HFFc6 (cell line): Measurements from ENCODE around the gene XPO4. TPM values are rescaled to one million over a fixed set of nuclear protein-coding genes. Genes with fewer than 3 reads are reported as not detected.

Source experiments
- DNase-seq: peaks from one replicate; pipeline ENCODE4 v3.0.0-alpha.2; 2018
- H3K27ac Mint-ChIP-seq: 2 replicates; pipeline ENCODE4 v1.8.0; 2020; ENCODE audit warnings: mild to moderate bottlenecking, mixed read lengths
- H3K27me3 Mint-ChIP-seq: 2 replicates; pipeline ENCODE4 v1.8.0; 2021; ENCODE audit warnings: mild to moderate bottlenecking, moderate library complexity, mixed read lengths; ENCODE audit not compliant: insufficient read depth
- H3K36me3 Mint-ChIP-seq: 2 replicates; pipeline ENCODE4 v1.8.0; 2021; ENCODE audit warnings: low read depth, mixed read lengths
- H3K4me1 Mint-ChIP-seq: 2 replicates; pipeline ENCODE4 v1.8.0; 2020; ENCODE audit warnings: low read depth, mixed read lengths
- H3K4me3 Mint-ChIP-seq: 2 replicates; pipeline ENCODE4 v1.8.0; 2020; ENCODE audit warnings: mild to moderate bottlenecking, moderate library complexity, mixed read lengths
- H3K9me3 Mint-ChIP-seq: 2 replicates; pipeline ENCODE4 v1.8.0; 2020; ENCODE audit warnings: mild to moderate bottlenecking, mixed read lengths
- CTCF ChIP-seq: fragments of 200-600 bp; sonication (generic); IDR thresholded peaks from 2 replicates; pipeline ENCODE4 v1.5.0; 2021; ENCODE audit warnings: antibody characterized with exemption, mild to moderate bottlenecking
- total RNA-seq, 6 experiments: library from RNA; stranded (reverse); fragmentation: NEBNext Ultra II Directional; extraction: Animal tissue kit (Norgen Biotek cat#: 25700); gene quantifications; 2 replicates in 1 of 6; 3 replicates in 5 of 6; pipeline ENCODE4 v1.2.3, GENCODE V29; 2021

Gene XPO4
- total RNA-seq, 6 experiments from 2014 or later, result 14.2 to 17.6 (median 15.2) TPM

- Mint-ChIP-seq H3K9me3 (no peaks in the 10 kb centered on the region), H3K4me3 (no peak overlapping the region), H3K27me3 (peaks cover 2% of the 10 kb centered on the region; the same call in 1 of the 2 replicates), H3K4me1 (no peaks in the 10 kb centered on the region), H3K27ac (no peak overlapping the region), H3K36me3 (peaks cover 18% of the 10 kb centered on the region)
- TF ChIP-seq CTCF, result no peak
- no peak for DNase-seq
These were observed 172.6 kb downstream of the XPO4 start for GRCh38 chr13:20729633-20730585.

GRCh38 chr13:20728579-20729311, 173.8 kb downstream of the XPO4 start:
- Mint-ChIP-seq H3K36me3 (peaks cover 18% of the 10 kb centered on the region), H3K27me3 (peaks cover 2% of the 10 kb centered on the region; the same call in 1 of the 2 replicates), H3K4me1 (no peaks in the 10 kb centered on the region), H3K9me3 (no peaks in the 10 kb centered on the region), H3K27ac (no peak overlapping the region), H3K4me3 (no peak overlapping the region)
- DNase-seq, result no peak
- no peak for TF ChIP-seq CTCF

GRCh38 chr13:20727856-20728255, 174.7 kb downstream of the XPO4 start:
- no peak for DNase-seq
- no peak overlapping the region for H3K27ac Mint-ChIP-seq
- TF ChIP-seq CTCF, result no peak

More at GRCh38 chr13:20727856-20728255, 174.7 kb downstream of the XPO4 start:
- Mint-ChIP-seq H3K9me3 (no peaks in the 10 kb centered on the region), H3K4me1 (peaks cover 2% of the 10 kb centered on the region), H3K4me3 (no peak overlapping the region), H3K27me3 (0 out of 2 replicates have a peak, but pooled peaks cover 2% of the 10 kb centered on the region), H3K36me3 (peaks cover 18% of the 10 kb centered on the region)

Other genes with a start within 250 kb of the XPO4 start
- gene IL17D, start 199.0 kb downstream of the XPO4 start, total RNA-seq, result under 1 TPM; 0.28 to 0.99 (median 0.61) TPM
- 10 to 100 TPM; 10.7 to 17.1 (median 13.0) TPM for gene EEF1AKMT1, start 128.8 kb downstream of the XPO4 start, total RNA-seq
- 10 to 100 TPM; 43.5 to 54.8 (median 44.9) TPM for gene LATS2, start 158.8 kb upstream of the XPO4 start, total RNA-seq
- 100 to 1,000 TPM; 269 to 307 (median 290) TPM for gene SAP18, start 237.4 kb upstream of the XPO4 start, total RNA-seq